Measurements from ENCODE around the gene RABAC1. TPM values are rescaled to one million over a fixed set of nuclear protein-coding genes. Genes with fewer than 3 reads are reported as not detected.

Gene RABAC1
- total and polyA plus RNA-seq, 2 of the 13 experiments (the other 11 are each of a cell fraction or from before 2014, with no cell fraction given) = 37.4 to 74.0 TPM

- TF ChIP-seq ZNF556 (CRISPR knock-in tag; IDR thresholded peaks at IDR 0.05; ENCODE audit: borderline replicate concordance) (no peak), REST (IDR thresholded peaks at IDR 0.05; ENCODE audit: borderline replicate concordance in 1 of 2, low read depth in 1 of 2, low read length in 2 of 2) (peak; percentile 19 to 68; a peak in 3 of 4 replicates), STAG1 (CRISPR knock-in tag; IDR thresholded peaks at IDR 0.05) (peak; percentile 36), ZBTB20 (CRISPR knock-in tag; IDR thresholded peaks at IDR 0.05; ENCODE audit: borderline replicate concordance, low read depth) (no peak), HNRNPLL (IDR thresholded peaks at IDR 0.05; ENCODE audit: low read depth, low read length, poor library complexity, severe bottlenecking) (peak; percentile 18), ZNF891 (CRISPR knock-in tag; IDR thresholded peaks at IDR 0.05) (no peak), NONO (IDR thresholded peaks at IDR 0.05) (no peak), NONO (CRISPR knock-in tag; conservative IDR thresholded peaks at IDR 0.05) (no peak), MIER2 (CRISPR knock-in tag; IDR thresholded peaks at IDR 0.05) (0 out of 2 replicates have a peak, but pooled peaks have one; percentile 50), USF2 (IDR thresholded peaks at IDR 0.05; ENCODE audit: low read depth, low read length) (no peak), USF2 (CRISPR knock-in tag; IDR thresholded peaks at IDR 0.05; ENCODE audit: borderline replicate concordance) (no peak), KDM2A (CRISPR knock-in tag; IDR thresholded peaks at IDR 0.05; ENCODE audit: borderline replicate concordance, low read depth) (0 out of 2 replicates have a peak, but pooled peaks have one; percentile 37)
Observed at GRCh38 chr19:41998246-41999020, 39.3 kb upstream of the RABAC1 start (continued).

All from HepG2 (cell line).